WTC11 (cell line): Measurements from ENCODE around the gene POLR3A. TPM values are rescaled to one million over a fixed set of nuclear protein-coding genes. Genes with fewer than 3 reads are reported as not detected.

Experiments
- ATAC-seq: fragments of 200-7000 bp; cut with Tn5 transposase; 2 replicates; pipeline ENCODE4 v1.10.0; 2021; ENCODE audit warnings: mild to moderate bottlenecking, moderate library complexity
- CTCF ChIA-PET: fragments of 300-600 bp; sonication (Branson Sonifier 250); formaldehyde crosslinking; loops from one replicate; lab custom pipeline; 2021; ENCODE audit warnings: antibody characterized with exemption; lab: Charles Lee
- POLR2A ChIA-PET: fragments of 350-600 bp; sonication (Branson Sonifier 250); formaldehyde crosslinking; loops from one replicate; lab custom pipeline; 2021; ENCODE audit warnings: antibody characterized with exemption; lab: Charles Lee
- DNase-seq: peaks from one replicate; pipeline ENCODE4 v3.0.0; 2021; ENCODE audit warnings: low spot score
- H3K27ac Mint-ChIP-seq: 2 replicates; pipeline ENCODE4 v1.8.0; 2021; ENCODE audit warnings: mixed read lengths
- H3K27me3 Mint-ChIP-seq: 2 replicates; pipeline ENCODE4 v1.8.0; 2021; ENCODE audit warnings: low read depth, mild to moderate bottlenecking, moderate library complexity, mixed read lengths
- H3K36me3 Mint-ChIP-seq: 2 replicates; pipeline ENCODE4 v1.8.0; 2021; ENCODE audit warnings: mixed read lengths
- H3K4me1 Mint-ChIP-seq: 2 replicates; pipeline ENCODE4 v1.8.0; 2022; ENCODE audit warnings: mixed read lengths
- H3K4me3 Mint-ChIP-seq: 2 replicates; pipeline ENCODE4 v1.8.0; 2021; ENCODE audit warnings: mild to moderate bottlenecking, moderate library complexity, mixed read lengths
- H3K9me3 Mint-ChIP-seq: 2 replicates; pipeline ENCODE4 v1.8.0; 2021; ENCODE audit warnings: mixed read lengths
- CREM ChIP-seq: sonication (generic); formaldehyde crosslinking; IDR thresholded peaks from 2 replicates; pipeline ENCODE4 v1.8.1; 2022; ENCODE audit warnings: mild to moderate bottlenecking, missing genetic modification reagents, moderate library complexity
- E2F1 ChIP-seq: sonication (generic); formaldehyde crosslinking; IDR thresholded peaks from 2 replicates; pipeline ENCODE4 v1.8.0; 2022; ENCODE audit warnings: mild to moderate bottlenecking, missing genetic modification reagents
- E2F4 ChIP-seq: sonication (generic); formaldehyde crosslinking; IDR thresholded peaks from 2 replicates; pipeline ENCODE4 v1.8.1; 2022; ENCODE audit warnings: low read depth, mild to moderate bottlenecking, moderate library complexity, missing genetic modification reagents, borderline replicate concordance
- EMX1 ChIP-seq: fragments of 250-450 bp; sonication (Bioruptor Pico); IDR thresholded peaks from 2 replicates; pipeline ENCODE4 v1.8.0; 2021; ENCODE audit warnings: mild to moderate bottlenecking
- ETV6 ChIP-seq: sonication (generic); formaldehyde crosslinking; IDR thresholded peaks from 2 replicates; pipeline ENCODE4 v1.8.1; 2022; ENCODE audit warnings: mild to moderate bottlenecking, missing genetic modification reagents
- FOXP4 ChIP-seq: sonication (generic); formaldehyde crosslinking; IDR thresholded peaks from 2 replicates; pipeline ENCODE4 v1.8.0; 2022; ENCODE audit warnings: mild to moderate bottlenecking, missing genetic modification reagents
- HMGA2 ChIP-seq: fragments of 250-450 bp; sonication (Bioruptor Pico); IDR thresholded peaks from 2 replicates; pipeline ENCODE4 v1.4.0; 2021; ENCODE audit warnings: mild to moderate bottlenecking, moderate library complexity
- JUN ChIP-seq: sonication (generic); formaldehyde crosslinking; IDR thresholded peaks from 2 replicates; pipeline ENCODE4 v1.8.0; 2023; ENCODE audit warnings: mild to moderate bottlenecking, missing genetic modification reagents
- KAT7 ChIP-seq: sonication (generic); formaldehyde crosslinking; IDR thresholded peaks from 2 replicates; pipeline ENCODE4 v1.8.1; 2023; ENCODE audit warnings: missing genetic modification reagents, mild to moderate bottlenecking, borderline replicate concordance
- PREB ChIP-seq: sonication (generic); formaldehyde crosslinking; IDR thresholded peaks from 2 replicates; pipeline ENCODE4 v1.8.1; 2022; ENCODE audit warnings: mild to moderate bottlenecking, missing genetic modification reagents, moderate library complexity, borderline replicate concordance
- SMAD3 ChIP-seq: sonication (generic); formaldehyde crosslinking; IDR thresholded peaks from 2 replicates; pipeline ENCODE4 v1.8.0; 2022; ENCODE audit warnings: missing genetic modification reagents, mild to moderate bottlenecking, borderline replicate concordance
- SMAD4 ChIP-seq: sonication (generic); formaldehyde crosslinking; IDR thresholded peaks from 2 replicates; pipeline ENCODE4 v1.8.0; 2022; ENCODE audit warnings: mild to moderate bottlenecking, missing genetic modification reagents
- SOX15 ChIP-seq: fragments of 250-450 bp; sonication (Bioruptor Pico); IDR thresholded peaks from 2 replicates; pipeline ENCODE4 v1.9.0; 2021; ENCODE audit warnings: mild to moderate bottlenecking
- STAT6 ChIP-seq: sonication (generic); formaldehyde crosslinking; conservative IDR thresholded peaks from 2 replicates; pipeline ENCODE4 v1.8.1; 2023; ENCODE audit warnings: mild to moderate bottlenecking, low read depth, missing genetic modification reagents, moderate library complexity
- TEAD1 ChIP-seq: sonication (generic); formaldehyde crosslinking; IDR thresholded peaks from 2 replicates; pipeline ENCODE4 v1.8.0; 2022; ENCODE audit warnings: mild to moderate bottlenecking, missing genetic modification reagents
- TP53 ChIP-seq: sonication (generic); formaldehyde crosslinking; IDR thresholded peaks from 2 replicates; pipeline ENCODE4 v1.8.1; 2023; ENCODE audit warnings: mild to moderate bottlenecking, missing genetic modification reagents
- ZNF232 ChIP-seq: sonication (generic); formaldehyde crosslinking; IDR thresholded peaks from 2 replicates; pipeline ENCODE4 v1.8.0; 2022; ENCODE audit warnings: mild to moderate bottlenecking, missing genetic modification reagents
- ZNF263 ChIP-seq: sonication (generic); formaldehyde crosslinking; IDR thresholded peaks from 2 replicates; pipeline ENCODE4 v1.8.1; 2022; ENCODE audit warnings: low read depth, mild to moderate bottlenecking, moderate library complexity, missing genetic modification reagents
- ZNF396 ChIP-seq: fragments of 250-450 bp; sonication (Bioruptor Pico); IDR thresholded peaks from 2 replicates; pipeline ENCODE4 v1.8.0; 2021; ENCODE audit warnings: mild to moderate bottlenecking, moderate library complexity, borderline replicate concordance
- ZNF671 ChIP-seq: fragments of 250-450 bp; sonication (Bioruptor Pico); IDR thresholded peaks from 2 replicates; pipeline ENCODE4 v1.8.0; 2021; ENCODE audit warnings: mild to moderate bottlenecking
- ZSCAN18 ChIP-seq: fragments of 250-450 bp; sonication (Bioruptor Pico); IDR thresholded peaks from 2 replicates; pipeline ENCODE4 v2.1.2; 2022; ENCODE audit warnings: mild to moderate bottlenecking, moderate library complexity
- total RNA-seq: library from RNA; stranded (reverse); gene quantifications from 3 replicates; pipeline ENCODE4 v1.2.3, GENCODE V29; 2021
- TF ChIP-seq, protein P1 (sequence below): sonication (generic); formaldehyde crosslinking; IDR thresholded peaks from 2 replicates; pipeline ENCODE4 v1.8.1; 2022; ENCODE audit warnings: mild to moderate bottlenecking, moderate library complexity, missing genetic modification reagents
- TF ChIP-seq, protein P2 (sequence below): sonication (generic); formaldehyde crosslinking; IDR thresholded peaks from 2 replicates; pipeline ENCODE4 v1.8.0; 2022; ENCODE audit warnings: mild to moderate bottlenecking, missing genetic modification reagents

Gene POLR3A
- total RNA-seq, 1 experiment from 2014 or later: 32.2 TPM

GRCh38 chr10:77981281-77981680, 48.0 kb downstream of the POLR3A start:
- ChIA-PET CTCF (no interaction called here), POLR2A (no interaction called here)
- no peak for ATAC-seq
- Mint-ChIP-seq H3K27me3 (no peaks in the 10 kb centered on the region), H3K4me1 (peaks cover 5% of the 10 kb centered on the region; the same call in 1 of the 2 replicates), H3K9me3 (no peaks in the 10 kb centered on the region), H3K36me3 (peaks cover 80% of the 10 kb centered on the region), H3K4me3 (no peak overlapping the region), H3K27ac (no peak overlapping the region)
- TF ChIP-seq STAT6 (no peak), FOXP4 (CRISPR knock-in tag) (no peak), ZNF232 (CRISPR knock-in tag) (no peak), SOX15 (CRISPR knock-in tag) (no peak), E2F1 (CRISPR knock-in tag) (no peak), EMX1 (CRISPR knock-in tag) (no peak)
- DNase-seq: no peak

GRCh38 chr10:77979221-77979620, 50.1 kb downstream of the POLR3A start:
- CTCF ChIA-PET: no interaction called here
- POLR2A ChIA-PET: no interaction called here
- Mint-ChIP-seq H3K36me3 (peaks cover 61% of the 10 kb centered on the region), H3K27me3 (no peaks in the 10 kb centered on the region), H3K4me3 (no peak overlapping the region), H3K9me3 (no peaks in the 10 kb centered on the region), H3K27ac (no peak overlapping the region), H3K4me1 (peaks cover 14% of the 10 kb centered on the region)
- DNase-seq (no peak), ATAC-seq (no peak)
- TF ChIP-seq ZSCAN18 (CRISPR knock-in tag) (no peak), ZNF263 (CRISPR knock-in tag) (no peak), SMAD3 (CRISPR knock-in tag) (no peak), TP53 (no peak), E2F1 (CRISPR knock-in tag) (no peak), ZNF396 (CRISPR knock-in tag) (no peak), E2F4 (CRISPR knock-in tag) (no peak), CREM (no peak), HMGA2 (CRISPR knock-in tag) (no peak), KAT7 (no peak), PREB (CRISPR knock-in tag) (no peak), ZNF671 (CRISPR knock-in tag) (no peak), SMAD4 (CRISPR knock-in tag) (no peak), JUN (no peak), TEAD1 (no peak), ETV6 (CRISPR knock-in tag) (no peak)
- TF ChIP-seq, protein P1, sequence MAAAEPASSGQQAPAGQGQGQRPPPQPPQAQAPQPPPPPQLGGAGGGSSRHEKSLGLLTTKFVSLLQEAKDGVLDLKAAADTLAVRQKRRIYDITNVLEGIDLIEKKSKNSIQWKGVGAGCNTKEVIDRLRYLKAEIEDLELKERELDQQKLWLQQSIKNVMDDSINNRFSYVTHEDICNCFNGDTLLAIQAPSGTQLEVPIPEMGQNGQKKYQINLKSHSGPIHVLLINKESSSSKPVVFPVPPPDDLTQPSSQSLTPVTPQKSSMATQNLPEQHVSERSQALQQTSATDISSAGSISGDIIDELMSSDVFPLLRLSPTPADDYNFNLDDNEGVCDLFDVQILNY (CRISPR knock-in tag): no peak
- TF ChIP-seq, protein P2, sequence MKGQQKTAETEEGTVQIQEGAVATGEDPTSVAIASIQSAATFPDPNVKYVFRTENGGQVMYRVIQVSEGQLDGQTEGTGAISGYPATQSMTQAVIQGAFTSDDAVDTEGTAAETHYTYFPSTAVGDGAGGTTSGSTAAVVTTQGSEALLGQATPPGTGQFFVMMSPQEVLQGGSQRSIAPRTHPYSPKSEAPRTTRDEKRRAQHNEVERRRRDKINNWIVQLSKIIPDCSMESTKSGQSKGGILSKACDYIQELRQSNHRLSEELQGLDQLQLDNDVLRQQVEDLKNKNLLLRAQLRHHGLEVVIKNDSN (CRISPR knock-in tag): no peak
